Keratinocyte (primary cell): Measurements from ENCODE around the gene TMEM204. TPM values are rescaled to one million over a fixed set of nuclear protein-coding genes. Genes with fewer than 3 reads are reported as not detected.

Source experiments
- DNase-seq: peaks from one replicate; pipeline ENCODE4 v3.0.0-alpha.2; 2011; ENCODE audit warnings: low read depth, missing footprints, low spot score
- FAIRE-seq: peaks from 2 replicates; lab custom pipeline; 2011; peaks lifted over from hg19 to GRCh38; lab: Jason Lieb, UNC
- H2AFZ ChIP-seq: 2 replicates; pipeline ENCODE4 v1.6.0; 2012; ENCODE audit warnings: low read length, control low read depth, inconsistent platforms; ENCODE audit not compliant: control insufficient read depth
- H3K27ac ChIP-seq: 2 replicates; pipeline ENCODE4 v1.5.1; 2011; ENCODE audit warnings: low read length; ENCODE audit not compliant: control insufficient read depth, insufficient read depth
- H3K27me3 ChIP-seq: 3 replicates; pipeline ENCODE4 v1.6.0; 2011; ENCODE audit warnings: low read length; ENCODE audit not compliant: control insufficient read depth, insufficient read depth; ENCODE audit errors: extremely low read depth
- H3K36me3 ChIP-seq, 2 experiments: 2 replicates in 1 of 2; 3 replicates in 1 of 2; pipeline ENCODE4 v1.5.1; 2011; ENCODE audit warnings: low read length in 2 of 2, mild to moderate bottlenecking in 1 of 2; ENCODE audit not compliant: control insufficient read depth in 2 of 2, insufficient read depth in 2 of 2; ENCODE audit errors: extremely low read depth in 1 of 2
- H3K4me1 ChIP-seq: 3 replicates; pipeline ENCODE4 v1.5.1; 2011; ENCODE audit warnings: low read length; ENCODE audit not compliant: control insufficient read depth, insufficient read depth; ENCODE audit errors: extremely low read depth
- H3K4me2 ChIP-seq: 3 replicates; pipeline ENCODE4 v1.6.0; 2011; ENCODE audit warnings: low read depth, low read length; ENCODE audit not compliant: control insufficient read depth, insufficient read depth; ENCODE audit errors: extremely low read depth
- H3K4me3 ChIP-seq, 3 experiments: fragments of 200-600 bp in 1 of 3; sonication (generic) in 1 of 3; 2 replicates in 2 of 3; 3 replicates in 1 of 3; pipeline ENCODE4 v1.5.1; 2011 to 2016; ENCODE audit warnings: low read length in 3 of 3, mild to moderate bottlenecking in 3 of 3, control low read depth in 2 of 3, inconsistent platforms in 1 of 3, low read depth in 1 of 3, mixed read lengths in 1 of 3, mixed run types in 1 of 3, moderate library complexity in 1 of 3; ENCODE audit not compliant: control insufficient read depth in 2 of 3, insufficient read depth in 2 of 3; ENCODE audit errors: extremely low read depth in 1 of 3
- H3K79me2 ChIP-seq: 2 replicates; pipeline ENCODE4 v1.6.0; 2012; ENCODE audit warnings: low read length; ENCODE audit not compliant: control insufficient read depth, insufficient read depth
- H3K9ac ChIP-seq: 3 replicates; pipeline ENCODE4 v1.6.0; 2011; ENCODE audit warnings: low read length; ENCODE audit not compliant: control insufficient read depth, insufficient read depth; ENCODE audit errors: extremely low read depth
- H3K9me1 ChIP-seq: 3 replicates; pipeline ENCODE4 v1.6.0; 2011; ENCODE audit warnings: low read length; ENCODE audit not compliant: control insufficient read depth, insufficient read depth; ENCODE audit errors: extremely low read depth
- H3K9me3 ChIP-seq: 2 replicates; pipeline ENCODE4 v1.5.1; 2012; ENCODE audit warnings: low read depth, low read length; ENCODE audit not compliant: control insufficient read depth
- H4K20me1 ChIP-seq: 3 replicates; pipeline ENCODE4 v1.6.0; 2011; ENCODE audit warnings: low read length; ENCODE audit not compliant: control insufficient read depth, insufficient read depth; ENCODE audit errors: extremely low read depth
- CTCF ChIP-seq, 3 experiments: IDR thresholded peaks in 1 of 3; conservative IDR thresholded peaks in 1 of 3; optimal IDR thresholded peaks in 1 of 3; 2 replicates in 2 of 3; 3 replicates in 1 of 3; pipeline versions ENCODE3 to v1.5.1; 2011; ENCODE audit warnings: low read length in 3 of 3, mild to moderate bottlenecking in 3 of 3, moderate library complexity in 2 of 3, control low read depth in 1 of 3, inconsistent platforms in 1 of 3; ENCODE audit not compliant: insufficient read depth in 2 of 3; ENCODE audit errors: extremely low read depth in 1 of 3
- EZH2 ChIP-seq: IDR thresholded peaks from one replicate; pipeline ENCODE4 v1.6.1; 2012; ENCODE audit warnings: inconsistent platforms, mild to moderate bottlenecking, low read length, moderate library complexity
- dilution Hi-C: fragments of 300-500 bp; cut with MboI; formaldehyde crosslinking; loops from one replicate; pipeline ENCODE4 v1.7.0; 2020; ENCODE audit warnings: low sequenced_read_pairs; ENCODE audit not compliant: extremely low pct_ligation_motif_present
- polyA plus RNA-seq, 5 experiments: library from polyadenylated mRNA; depleted of rRNA in 3 of 5; stranded (reverse) in 3 of 5; stranded (forward) in 1 of 5; unstranded in 1 of 5; fragments of >200 nt; gene quantifications; 1 replicate in 1 of 5; 2 replicates in 3 of 5; 3 replicates in 1 of 5; pipeline versions ENCODE4 v1.2.1 to v1.2.3, GENCODE V29; 2011 to 2012; ENCODE audit warnings: missing spikeins in 2 of 5, low read depth in 1 of 5, low replicate concordance in 1 of 5

The TMEM204 gene
- polyA plus RNA-seq, 1 donor (not counting 4 experiments of a cell fraction or from before 2014, with no cell fraction given): 1.0 TPM

GRCh38 chr16:1494711-1495110 lies 38.8 kb upstream of the TMEM204 start:
- Histone ChIP-seq H4K20me1 (no peaks in the 10 kb centered on the region), H3K36me3 (peaks cover 4% of the 10 kb centered on the region in 2 experiments), H3K9me1 (no peaks in the 10 kb centered on the region), H3K4me1 (peaks cover 19% of the 10 kb centered on the region), H3K9ac (no peak overlapping the region), H3K79me2 (peaks cover 30% of the 10 kb centered on the region), H3K4me3 (no peak overlapping the region), H3K27ac (no peak overlapping the region), H2AFZ (no peak overlapping the region), H3K9me3 (no peaks in the 10 kb centered on the region), H3K27me3 (no peaks in the 10 kb centered on the region), H3K4me2 (no peak overlapping the region)
- DNase-seq (no peak), FAIRE-seq (no peak)
- TF ChIP-seq EZH2 (no peak), CTCF (optimal IDR thresholded peaks at IDR 0.05 in 1 of 3, IDR thresholded peaks at IDR 0.05 in 1 of 3, conservative IDR thresholded peaks at IDR 0.05 in 1 of 3; ENCODE audit: extremely low read depth in 1 of 3, insufficient read depth in 2 of 3, low read length in 3 of 3) (no peak)
- dilution Hi-C loops: no loop called here

GRCh38 chr16:1495211-1495888 lies 38.1 kb upstream of the TMEM204 start:
- Histone ChIP-seq H3K9ac (no peak overlapping the region), H3K79me2 (peaks cover 30% of the 10 kb centered on the region), H3K27ac (no peak overlapping the region), H3K36me3 (peaks cover 4% of the 10 kb centered on the region in 2 experiments), H4K20me1 (no peaks in the 10 kb centered on the region), H3K9me1 (no peaks in the 10 kb centered on the region), H3K27me3 (no peaks in the 10 kb centered on the region), H2AFZ (no peak overlapping the region), H3K4me2 (no peak overlapping the region), H3K4me3 (no peak overlapping the region), H3K4me1 (peaks cover 19% of the 10 kb centered on the region), H3K9me3 (no peaks in the 10 kb centered on the region)
- dilution Hi-C loops: no loop called here
- DNase-seq (no peak), FAIRE-seq (no peak)
- TF ChIP-seq CTCF (optimal IDR thresholded peaks at IDR 0.05 in 1 of 3, IDR thresholded peaks at IDR 0.05 in 1 of 3, conservative IDR thresholded peaks at IDR 0.05 in 1 of 3; ENCODE audit: extremely low read depth in 1 of 3, insufficient read depth in 2 of 3, low read length in 3 of 3): no peak
- TF ChIP-seq EZH2: no peak
